ENCODE results near the gene CLDND1. TPM values are rescaled to one million over a fixed set of nuclear protein-coding genes. Genes with fewer than 3 reads are reported as not detected.

Gene CLDND1
- total RNA-seq, 4 donors from 2014 or later = 60.2 to 113 (median 96.7) TPM

DNA sequence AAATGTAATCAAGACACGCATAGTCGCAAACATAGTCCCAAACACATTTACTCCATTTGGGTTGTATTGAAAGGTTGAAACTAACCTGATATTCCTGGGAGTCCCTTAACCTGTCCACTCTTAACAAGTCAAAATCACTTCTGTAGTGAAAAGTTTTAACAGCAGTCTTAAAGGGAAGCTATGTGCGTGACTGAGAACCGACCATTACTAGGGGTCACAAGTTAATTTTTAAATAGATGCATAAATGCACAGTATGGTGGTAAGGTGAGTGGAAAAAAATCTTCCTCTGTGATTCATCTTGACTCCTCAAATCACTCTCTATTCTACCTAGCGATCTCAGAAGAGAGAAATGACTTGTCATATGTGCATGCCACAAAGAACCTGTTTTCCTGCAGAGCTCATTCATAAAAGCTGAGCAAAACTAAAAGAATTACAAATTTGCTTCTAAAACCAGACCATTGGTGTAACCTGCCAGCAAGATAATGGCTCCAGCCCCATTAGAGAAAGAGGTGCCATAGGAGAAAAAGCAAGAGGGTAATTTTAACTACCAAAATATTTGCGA is 13.8 kb upstream of the CLDND1 start:
- peak overlapping the region in 3 of 4 donors; percentile 28 to 62 (median 59) for H3K27ac ChIP-seq
- no peaks in the 10 kb centered on the region for H3K4me1 ChIP-seq
- H3K9me3 ChIP-seq = no peaks in the 10 kb centered on the region
- TF ChIP-seq, protein P1, sequence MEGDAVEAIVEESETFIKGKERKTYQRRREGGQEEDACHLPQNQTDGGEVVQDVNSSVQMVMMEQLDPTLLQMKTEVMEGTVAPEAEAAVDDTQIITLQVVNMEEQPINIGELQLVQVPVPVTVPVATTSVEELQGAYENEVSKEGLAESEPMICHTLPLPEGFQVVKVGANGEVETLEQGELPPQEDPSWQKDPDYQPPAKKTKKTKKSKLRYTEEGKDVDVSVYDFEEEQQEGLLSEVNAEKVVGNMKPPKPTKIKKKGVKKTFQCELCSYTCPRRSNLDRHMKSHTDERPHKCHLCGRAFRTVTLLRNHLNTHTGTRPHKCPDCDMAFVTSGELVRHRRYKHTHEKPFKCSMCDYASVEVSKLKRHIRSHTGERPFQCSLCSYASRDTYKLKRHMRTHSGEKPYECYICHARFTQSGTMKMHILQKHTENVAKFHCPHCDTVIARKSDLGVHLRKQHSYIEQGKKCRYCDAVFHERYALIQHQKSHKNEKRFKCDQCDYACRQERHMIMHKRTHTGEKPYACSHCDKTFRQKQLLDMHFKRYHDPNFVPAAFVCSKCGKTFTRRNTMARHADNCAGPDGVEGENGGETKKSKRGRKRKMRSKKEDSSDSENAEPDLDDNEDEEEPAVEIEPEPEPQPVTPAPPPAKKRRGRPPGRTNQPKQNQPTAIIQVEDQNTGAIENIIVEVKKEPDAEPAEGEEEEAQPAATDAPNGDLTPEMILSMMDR (IDR thresholded peaks at IDR 0.05) = no peak
- H3K36me3 ChIP-seq = no peaks in the 10 kb centered on the region
- peak overlapping the region in 1 of 4 donors; percentile 1 for H3K4me3 ChIP-seq
- no peak for DNase-seq
- no peaks in the 10 kb centered on the region for H3K27me3 ChIP-seq

GRCh38 chr3:98534734-98535133 is 12.0 kb upstream of the CLDND1 start:
- TF ChIP-seq POLR2A (IDR thresholded peaks at IDR 0.05) = no peak
- TF ChIP-seq, protein P1 (IDR thresholded peaks at IDR 0.05) = no peak
- no peaks in the 10 kb centered on the region for H3K4me1 ChIP-seq
- peak overlapping the region in 2 of 4 donors; percentile 62 to 69 for H3K27ac ChIP-seq
- H3K4me3 ChIP-seq = peak overlapping the region in 1 of 4 donors; percentile 19
- no peaks in the 10 kb centered on the region for H3K9me3 ChIP-seq
- H3K36me3 ChIP-seq = no peaks in the 10 kb centered on the region
- H3K27me3 ChIP-seq = no peaks in the 10 kb centered on the region
- no peak for DNase-seq

- Histone ChIP-seq H3K9me3 (no peaks in the 10 kb centered on the region), H3K36me3 (no peaks in the 10 kb centered on the region), H3K27me3 (no peaks in the 10 kb centered on the region), H3K4me1 (no peaks in the 10 kb centered on the region), H3K27ac (peak overlapping the region in 2 of 4 donors; percentile 62 to 69), H3K4me3 (peak overlapping the region in 1 of 4 donors; percentile 19)
- DNase-seq = no peak
- TF ChIP-seq, protein P1 (IDR thresholded peaks at IDR 0.05) = no peak
- TF ChIP-seq POLR2A (IDR thresholded peaks at IDR 0.05) = no peak
These were observed 11.5 kb upstream of the CLDND1 start for GRCh38 chr3:98534168-98534567.

GRCh38 chr3:98532709-98533571 is 10.2 kb upstream of the CLDND1 start:
- Histone ChIP-seq H3K27me3 (no peaks in the 10 kb centered on the region), H3K4me1 (no peaks in the 10 kb centered on the region), H3K36me3 (no peaks in the 10 kb centered on the region), H3K9me3 (no peaks in the 10 kb centered on the region), H3K27ac (peak overlapping the region in 3 of 4 donors; percentile 49 to 69 (median 62)), H3K4me3 (peak overlapping the region in 3 of 4 donors; percentile 25 to 30 (median 26))
- TF ChIP-seq POLR2A (IDR thresholded peaks at IDR 0.05) = no peak
- TF ChIP-seq, protein P1 (IDR thresholded peaks at IDR 0.05) = no peak
- DNase-seq = no peak

- Histone ChIP-seq H3K27ac (peak overlapping the region in 3 of 4 donors; percentile 49 to 69 (median 62)), H3K4me1 (no peaks in the 10 kb centered on the region), H3K27me3 (no peaks in the 10 kb centered on the region), H3K36me3 (no peaks in the 10 kb centered on the region), H3K9me3 (no peaks in the 10 kb centered on the region), H3K4me3 (peak overlapping the region in 3 of 4 donors; percentile 25 to 30 (median 26))
- DNase-seq = no peak
- TF ChIP-seq POLR2A (IDR thresholded peaks at IDR 0.05) = no peak
- TF ChIP-seq, protein P1 (IDR thresholded peaks at IDR 0.05) = no peak
These were observed 9.6 kb upstream of the CLDND1 start for GRCh38 chr3:98532275-98532637.
